HCT116 (cell line): Measurements from ENCODE around the gene NUP42. TPM values are rescaled to one million over a fixed set of nuclear protein-coding genes. Genes with fewer than 3 reads are reported as not detected.

Experiments used
- ATF3 ChIP-seq: IDR thresholded peaks from 2 replicates; pipeline ENCODE4 v1.6.1; 2012
- CTCF ChIP-seq, 3 experiments: fragments of 200-600 bp in 1 of 3; sonication (generic) in 1 of 3; IDR thresholded peaks in 2 of 3; conservative IDR thresholded peaks in 1 of 3; 2 replicates each; pipeline ENCODE4 v1.5.1; 2012 to 2017; ENCODE audit warnings: low read depth in 2 of 3, low read length in 2 of 3, antibody characterized with exemption in 1 of 3, borderline replicate concordance in 1 of 3, control low read depth in 1 of 3, mild to moderate bottlenecking in 1 of 3, mixed read lengths in 1 of 3, mixed run types in 1 of 3, moderate library complexity in 1 of 3; ENCODE audit not compliant: insufficient read depth in 1 of 3
- EGR1 ChIP-seq: IDR thresholded peaks from 2 replicates; pipeline ENCODE4 v1.6.1; 2012; ENCODE audit warnings: low read depth
- JUND ChIP-seq: IDR thresholded peaks from 2 replicates; pipeline ENCODE4 v1.6.1; 2012
- POLR2A ChIP-seq: IDR thresholded peaks from 2 replicates; pipeline ENCODE4 v1.7.0; 2011; ENCODE audit warnings: borderline replicate concordance; ENCODE audit not compliant: insufficient read depth, insufficient read length; ENCODE audit errors: extremely low read depth
- REST ChIP-seq: IDR thresholded peaks from 2 replicates; pipeline ENCODE4 v1.6.1; 2012; ENCODE audit warnings: low read depth
- SP1 ChIP-seq: IDR thresholded peaks from 2 replicates; pipeline ENCODE4 v1.6.1; 2012; ENCODE audit warnings: low read depth
- SRF ChIP-seq: IDR thresholded peaks from 2 replicates; pipeline ENCODE4 v1.6.1; 2012; ENCODE audit warnings: low read depth
- ZFX ChIP-seq: fragments of 450-650 bp; IDR thresholded peaks from 2 replicates; pipeline ENCODE4 v1.6.1; 2017
- total RNA-seq: library from RNA; stranded (reverse); gene quantifications from one replicate; pipeline ENCODE4 v1.2.1, GENCODE V29; 2021; ENCODE audit not compliant: unreplicated experiment

Gene NUP42
- total RNA-seq, 1 experiment from 2014 or later: 36.5 TPM

GRCh38 chr7:23249486-23249885 is 67.6 kb downstream of the NUP42 start (continued):
- TF ChIP-seq REST (no peak), SP1 (no peak), CTCF (IDR thresholded peaks at IDR 0.05 in 2 of 3, conservative IDR thresholded peaks at IDR 0.05 in 1 of 3; ENCODE audit: borderline replicate concordance in 1 of 3, insufficient read depth in 1 of 3, low read depth in 2 of 3, low read length in 2 of 3) (no peak), ZFX (no peak), POLR2A (no peak), SRF (no peak), JUND (no peak), ATF3 (no peak), EGR1 (no peak)

Other genes starting within 250 kb of the NUP42 start
- 23.5 TPM for gene HYCC1, start 167.9 kb upstream of the NUP42 start, total RNA-seq
- 20.6 TPM for gene KLHL7, start 76.3 kb upstream of the NUP42 start, total RNA-seq
- gene GPNMB, start 64.7 kb downstream of the NUP42 start, total RNA-seq: 2.8 TPM
- gene MALSU1, start 117.3 kb downstream of the NUP42 start, total RNA-seq: 105 TPM